Activated CD8-positive, alpha-beta memory T cell treated with anti-CD3 and anti-CD28 coated beads for 24 hours (primary cell): ENCODE data around the gene NEK3.
"Not testable (repeated sequence)": the region's sequence is repeated elsewhere in the genome, so short reads cannot be mapped to it uniquely, and the experiment has no call there.

Experiments used
- DNase-seq: peaks from one replicate; pipeline ENCODE4 v3.0.0-alpha.2; 2020

Gene NEK3

GRCh38 chr13:52112591-52112990, 46.8 kb downstream of the NEK3 start:
- DNase-seq, result no peak

GRCh38 chr13:52109116-52109670, 50.2 kb downstream of the NEK3 start:
- no peak for DNase-seq

DNA sequence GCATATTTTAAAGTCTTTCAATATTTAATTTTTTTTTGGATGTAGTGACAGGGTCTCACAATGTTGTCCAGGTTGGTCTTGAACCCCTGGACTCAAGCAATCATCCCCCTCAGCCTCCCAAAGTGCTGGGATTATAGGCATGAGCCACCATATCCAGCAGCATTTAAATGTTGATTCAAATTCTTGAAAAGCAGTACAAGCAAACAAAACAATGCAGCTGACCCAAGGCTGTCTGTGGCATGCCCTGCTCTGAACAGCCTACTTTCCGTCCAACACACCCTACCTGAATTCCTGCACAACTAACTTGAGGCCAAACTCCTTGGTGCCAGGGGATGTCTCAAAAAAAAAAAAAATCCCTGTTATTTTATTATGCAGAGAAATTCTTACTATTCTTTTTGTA, 53.6 kb downstream of the NEK3 start:
- DNase-seq, result no peak

- DNase-seq, result no peak
These were observed 54.8 kb downstream of the NEK3 start for GRCh38 chr13:52104624-52105023.

- no peak for DNase-seq
These were observed 56.0 kb downstream of the NEK3 start for GRCh38 chr13:52103386-52103785.

DNA sequence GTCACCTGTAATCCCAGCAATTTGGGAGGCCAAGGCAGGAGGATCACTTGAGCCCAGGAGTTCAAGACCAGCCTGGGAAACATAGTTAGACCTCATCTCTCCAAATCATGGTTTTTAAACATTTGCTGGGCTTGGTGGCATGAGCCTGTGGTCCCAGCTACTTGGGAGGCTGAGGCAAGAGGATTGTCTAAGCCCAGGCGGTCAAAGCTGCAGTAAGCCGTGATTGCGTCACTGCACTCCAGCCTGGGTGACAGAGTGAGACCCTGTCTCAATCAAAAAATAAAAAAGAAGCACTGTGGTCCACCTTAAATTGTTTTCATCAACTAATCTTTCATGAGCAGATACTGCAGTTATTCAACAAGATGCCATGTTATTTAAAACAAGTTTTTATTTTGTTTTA, 57.0 kb downstream of the NEK3 start:
- not testable (repeated sequence) for DNase-seq

DNA sequence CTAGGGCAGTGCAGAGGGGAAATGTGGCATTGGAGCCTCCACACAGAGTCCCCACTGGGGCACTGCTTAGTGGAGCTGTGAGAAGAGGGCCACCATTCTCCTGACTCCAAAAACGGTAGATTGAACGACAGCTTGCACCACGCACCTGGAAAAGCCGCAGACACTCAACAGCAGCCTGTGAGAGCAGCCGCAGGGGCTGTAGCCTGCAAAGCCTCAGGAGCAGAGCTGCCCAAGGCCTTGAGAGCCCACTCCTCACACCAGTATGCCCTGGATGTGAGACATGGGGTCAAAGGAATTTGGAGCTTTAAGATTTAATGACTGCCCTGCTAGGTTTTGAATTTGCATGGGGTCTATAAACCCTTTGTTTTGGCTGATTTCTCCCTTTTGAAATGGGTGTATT, 62.2 kb downstream of the NEK3 start:
- DNase-seq, result no peak

DNA sequence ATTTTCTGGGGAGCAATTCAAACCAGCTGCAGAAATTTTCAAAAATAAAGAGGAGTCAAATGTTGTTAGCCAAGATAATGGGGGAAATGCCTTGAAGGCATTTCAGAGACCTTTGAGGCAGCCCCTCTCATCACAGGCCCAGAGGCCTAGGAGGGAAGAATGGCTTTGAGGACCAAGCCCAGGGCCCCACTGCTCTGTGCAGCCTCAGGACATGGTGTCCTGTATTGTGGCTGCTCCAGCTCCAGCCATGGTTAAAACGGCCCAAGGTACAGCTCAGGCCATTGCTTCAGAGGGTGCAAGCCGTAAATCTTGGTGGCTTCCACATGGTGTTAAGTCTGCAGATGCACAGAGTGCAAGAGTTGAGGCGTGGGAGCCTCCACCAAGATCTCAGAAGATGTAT, 62.6 kb downstream of the NEK3 start:
- no peak for DNase-seq

- DNase-seq, result no peak
These were observed 63.3 kb downstream of the NEK3 start for GRCh38 chr13:52096062-52096461.

DNA sequence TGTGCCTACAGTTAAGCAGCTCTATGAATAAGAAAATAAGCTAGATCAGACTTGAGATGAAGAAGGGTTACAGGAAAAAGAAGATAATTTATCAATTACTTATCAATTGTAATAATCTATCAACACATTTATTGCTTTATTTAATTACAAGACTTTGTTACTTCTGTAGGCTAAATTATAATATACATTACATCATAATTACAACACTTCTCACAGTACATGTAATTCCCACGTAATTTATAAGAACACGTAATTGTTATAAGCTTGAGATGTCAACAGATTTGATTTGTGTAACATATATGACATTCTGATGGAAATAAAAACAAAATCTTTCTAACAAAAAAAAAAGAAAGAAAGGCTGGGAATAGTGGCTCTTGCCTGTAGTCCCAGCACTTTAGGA, 67.3 kb downstream of the NEK3 start:
- no peak for DNase-seq

- no peak for DNase-seq
These were observed 67.9 kb downstream of the NEK3 start for GRCh38 chr13:52091473-52091872.

GRCh38 chr13:52085421-52085820, 74.0 kb downstream of the NEK3 start:
- DNase-seq, result no peak

DNA sequence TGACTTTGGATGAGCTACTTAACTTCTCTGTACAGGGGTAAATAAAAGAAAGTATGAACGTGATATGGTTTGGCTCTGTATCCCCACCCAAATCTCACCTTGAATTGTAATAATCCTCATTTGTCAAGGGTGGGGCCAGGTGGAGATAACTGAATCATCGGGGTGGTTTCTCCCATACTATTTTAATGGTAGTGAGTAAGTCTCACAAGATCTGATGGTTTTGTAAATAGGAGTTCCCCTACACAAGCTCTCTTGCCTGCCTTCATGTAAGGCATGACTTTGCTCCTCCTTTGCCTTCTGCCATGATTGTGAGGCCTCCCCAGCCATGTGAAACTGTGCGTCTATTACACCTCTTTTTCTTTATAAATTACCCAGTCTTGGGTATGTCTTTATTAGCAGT, 74.4 kb downstream of the NEK3 start:
- DNase-seq, result not testable (repeated sequence)
